Measurements from ENCODE around the gene ZNRF1.

ZNRF1 gene

GRCh38 chr16:75099738-75100602, 101.1 kb downstream of the ZNRF1 start:
- no peak for DNase-seq

GRCh38 chr16:75100603-75100990, 101.8 kb downstream of the ZNRF1 start:
- DNase-seq = no peak

- DNase-seq = no peak
These were observed 102.8 kb downstream of the ZNRF1 start for GRCh38 chr16:75101635-75102034.

- DNase-seq = no peak
These were observed 103.8 kb downstream of the ZNRF1 start for GRCh38 chr16:75102595-75102994.

- DNase-seq = no peak
These were observed 105.2 kb downstream of the ZNRF1 start for GRCh38 chr16:75103994-75104393.

- DNase-seq = no peak
These were observed 106.0 kb downstream of the ZNRF1 start for GRCh38 chr16:75104836-75105235.

GRCh38 chr16:75105306-75106061, 106.7 kb downstream of the ZNRF1 start:
- no peak for DNase-seq

- no peak for DNase-seq
These were observed 107.8 kb downstream of the ZNRF1 start for GRCh38 chr16:75106351-75107274.

- no peak for DNase-seq
These were observed 108.7 kb downstream of the ZNRF1 start for GRCh38 chr16:75107505-75107904.

GRCh38 chr16:75108792-75109731, 110.2 kb downstream of the ZNRF1 start:
- no peak for DNase-seq

DNA sequence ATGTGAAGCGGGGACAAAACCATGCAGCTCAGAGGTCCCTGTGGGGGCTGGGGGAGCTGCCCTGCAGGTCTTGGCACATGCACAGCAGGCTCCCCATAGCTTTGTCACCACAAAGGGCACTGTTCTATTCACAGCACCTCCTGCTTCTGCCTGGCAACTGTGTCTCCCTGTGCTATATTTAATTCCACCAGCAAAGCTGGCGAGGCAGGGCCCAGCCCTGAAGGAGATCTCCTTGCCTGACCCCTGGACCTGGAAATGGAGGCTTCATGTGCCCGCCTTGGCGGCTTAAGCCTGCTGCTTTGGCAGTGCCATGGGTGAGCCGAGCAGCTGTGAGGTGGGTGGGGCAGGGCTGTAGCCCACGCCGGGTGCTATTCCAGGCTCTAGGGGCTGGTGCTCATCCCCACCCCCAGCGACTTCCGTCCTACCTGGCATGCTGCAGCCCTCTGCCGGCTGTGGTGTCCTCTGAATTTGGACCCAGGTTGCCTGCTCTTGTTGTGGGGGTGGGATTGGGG, 111.0 kb downstream of the ZNRF1 start:
- DNase-seq = no peak

GRCh38 chr16:75110637-75111513, 112.1 kb downstream of the ZNRF1 start:
- DNase-seq = peak; percentile 65

GRCh38 chr16:75111514-75111940, 112.7 kb downstream of the ZNRF1 start:
- no peak for DNase-seq

- DNase-seq = no peak
These were observed 113.3 kb downstream of the ZNRF1 start for GRCh38 chr16:75111961-75112733.

DNA sequence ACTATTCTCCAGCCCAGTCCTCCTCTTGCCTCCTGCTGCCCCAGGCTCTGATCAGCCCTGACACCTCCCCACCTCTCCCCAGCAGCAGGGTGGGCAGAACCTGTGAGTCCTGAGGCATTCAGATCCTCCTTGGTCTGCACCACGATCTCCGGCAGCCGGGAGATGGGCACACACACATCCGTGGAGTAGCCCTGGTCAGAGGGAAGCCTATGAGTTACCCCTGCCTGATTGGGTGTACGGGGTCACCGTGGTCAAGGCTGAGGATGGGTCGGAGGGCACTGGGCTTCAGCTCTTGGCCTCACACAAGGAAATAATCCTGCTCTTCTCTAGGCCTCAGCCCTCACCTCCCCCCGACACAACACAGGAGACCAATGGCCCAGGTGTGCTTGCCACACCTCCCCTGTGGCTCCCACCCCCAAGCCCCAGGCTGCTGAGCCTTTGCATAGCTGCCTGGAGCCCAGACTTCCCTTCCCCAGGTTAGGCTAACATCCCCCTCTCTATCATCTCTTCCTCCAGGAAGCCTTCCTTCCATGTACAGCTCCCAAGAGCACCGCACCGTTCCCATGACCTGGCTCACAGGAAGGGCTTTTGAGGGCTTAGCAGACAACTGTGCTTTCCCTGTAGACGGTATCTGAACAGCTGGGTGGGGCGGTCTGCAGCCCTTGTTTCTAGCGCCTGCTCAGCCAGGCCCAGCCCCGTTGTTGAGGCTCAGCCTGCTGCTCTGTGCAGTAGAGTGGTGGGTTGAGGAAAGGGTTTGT, 114.1 kb downstream of the ZNRF1 start:
- no peak for DNase-seq

DNA sequence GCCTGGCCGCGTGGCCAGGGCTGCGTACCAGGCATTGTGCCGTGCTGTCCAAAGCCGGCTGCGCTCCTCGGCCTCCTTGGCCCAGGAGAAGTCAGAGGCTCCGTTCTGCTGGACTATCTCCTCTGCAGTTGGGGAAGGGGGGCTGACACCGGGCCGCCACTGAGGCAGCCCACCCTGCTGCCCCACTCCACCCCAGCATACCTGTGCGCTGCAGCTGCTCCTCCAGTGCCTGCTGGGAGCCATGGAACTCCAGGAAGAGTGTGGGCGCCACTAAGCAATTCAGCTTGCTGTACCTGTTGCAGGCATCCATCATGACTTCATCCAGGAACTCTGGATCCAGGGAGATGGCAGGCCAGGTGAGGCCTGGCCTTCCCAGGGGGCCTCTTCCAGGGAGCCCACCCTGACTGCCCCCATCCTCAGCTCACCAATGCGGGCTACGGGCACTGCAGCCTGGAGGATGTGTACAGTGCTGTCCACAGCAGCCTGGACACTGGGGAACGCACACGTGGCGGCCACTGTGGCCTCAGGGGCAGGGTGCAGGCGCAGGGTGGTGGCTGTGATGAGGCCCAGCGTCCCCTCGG, 114.8 kb downstream of the ZNRF1 start:
- DNase-seq = no peak

DNA sequence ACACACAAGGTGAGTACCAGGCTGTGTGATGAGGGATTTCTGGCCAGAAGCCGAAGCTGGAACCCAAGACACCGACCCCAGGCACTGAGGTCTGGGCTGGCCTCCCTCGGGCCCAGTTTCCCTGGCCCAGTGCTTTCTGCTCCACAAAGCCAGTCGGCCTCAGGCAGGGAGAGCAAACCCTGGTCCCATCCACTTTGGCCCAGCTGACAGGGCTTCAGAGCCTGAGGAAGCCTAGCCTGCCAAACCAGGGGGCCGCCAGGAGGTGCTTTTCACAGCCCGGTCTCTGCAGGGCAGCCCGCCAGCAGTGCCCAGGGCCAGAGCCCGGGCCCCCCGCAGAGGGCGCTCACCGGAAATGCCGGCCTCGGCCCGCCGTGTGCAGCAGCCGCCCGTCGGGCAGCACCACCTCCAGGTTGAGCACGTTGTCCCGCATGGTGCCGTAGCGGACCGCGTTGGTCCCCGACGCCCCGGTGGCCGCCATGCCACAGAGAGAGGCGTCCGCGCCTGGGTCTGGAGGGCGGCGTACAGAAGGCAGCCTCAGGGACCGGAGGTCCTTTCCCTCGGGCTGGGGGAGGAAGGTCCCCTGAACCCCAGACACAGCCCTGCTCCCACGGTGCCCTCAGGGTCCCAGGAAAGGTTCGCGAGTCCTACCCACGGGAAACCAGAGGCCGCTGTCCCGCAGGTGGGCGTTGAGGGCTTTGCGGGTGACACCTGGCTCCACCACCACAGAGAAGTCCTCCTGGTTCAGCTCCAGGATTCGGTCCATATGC, 115.5 kb downstream of the ZNRF1 start:
- no peak for DNase-seq
